Posterior vena cava (tissue), 2 donors: ENCODE measurements around the gene ATP11C. TPM values are rescaled to one million over a fixed set of nuclear protein-coding genes. Genes with fewer than 3 reads are reported as not detected.

ENCODE experiments used
- DNase-seq: peaks from one replicate; pipeline ENCODE4 v3.0.0-alpha.2; 2020; ENCODE audit warnings: low spot score
- intact Hi-C, 2 donors: fragments of 100-400 bp; cut with DNase I; formaldehyde crosslinking; loops; one replicate each; pipeline versions ENCODE4 v1.14.1 to v1.14.2; 2022 to 2023
- microRNA-seq, 2 donors: library from miRNA; unstranded; fragments of <30 nt; microRNA quantifications; one replicate each; pipeline ENCODE4 v1.2.0, GENCODE V29; 2020 to 2021; ENCODE audit warnings: borderline microRNAs expressed in 2 of 2
- total RNA-seq, 2 donors: library from RNA; stranded (reverse); fragmentation: NEBNext Ultra II Directional; extraction: Animal tissue kit (Norgen Biotek cat#: 25700); gene quantifications; one replicate each; pipeline ENCODE4 v1.2.1, GENCODE V29; 2021
- donor health status: DM: yes; HTN: yes; CAD: no.
- donor health status: DM: yes; HTN: yes; CAD: no.

Gene ATP11C
- total RNA-seq, 2 donors from 2014 or later: 24.5 to 27.2 TPM

- DNase-seq: no peak
- intact Hi-C loops: no loop called here
Measured at GRCh38 chrX:139680356-139680755, 252.5 kb downstream of the ATP11C start.

Small RNA genes within 50 kb of the gene (microRNA-seq; reads per million reads assigned to microRNA genes)
- gene MIR505: 91.1 to 178 reads per million in 2 donors

Other genes starting within 250 kb of the ATP11C start
- gene MCF2, start 224.9 kb downstream of the ATP11C start, total RNA-seq: under 1 TPM; 0.33 to 0.37 TPM
- gene CXorf66, start 32.5 kb upstream of the ATP11C start, total RNA-seq: not detected